ENCODE data around the gene RABL6. TPM values are rescaled to one million over a fixed set of nuclear protein-coding genes. Genes with fewer than 3 reads are reported as not detected.
A peak's percentile ranks its signal among the peaks of the same experiment; 100 is the strongest.

The RABL6 gene
- total RNA-seq, 6 experiments from 2014 or later, result 77.8 to 87.7 (median 84.0) TPM

- Mint-ChIP-seq H3K27ac (no peak overlapping the region), H3K4me1 (ENCODE audit: low read depth) (peaks cover 3% of the 10 kb centered on the region; the same call in 1 of the 2 replicates), H3K27me3 (ENCODE audit: insufficient read depth) (peaks cover 14% of the 10 kb centered on the region), H3K36me3 (ENCODE audit: low read depth) (peaks cover 9% of the 10 kb centered on the region), H3K9me3 (peaks cover 11% of the 10 kb centered on the region), H3K4me3 (no peak overlapping the region)
- DNase-seq, result no peak
- TF ChIP-seq CTCF (IDR thresholded peaks at IDR 0.05), result no peak
Observed at GRCh38 chr9:136771907-136772415, 35.8 kb upstream of the RABL6 start.

GRCh38 chr9:136773386-136774044, 34.2 kb upstream of the RABL6 start:
- Mint-ChIP-seq H3K36me3 (ENCODE audit: low read depth) (peaks cover 9% of the 10 kb centered on the region), H3K27me3 (ENCODE audit: insufficient read depth) (peaks cover 25% of the 10 kb centered on the region), H3K9me3 (peaks cover 11% of the 10 kb centered on the region), H3K4me3 (no peak overlapping the region), H3K4me1 (ENCODE audit: low read depth) (peaks cover 6% of the 10 kb centered on the region; the same call in 1 of the 2 replicates), H3K27ac (no peak overlapping the region)
- no peak for DNase-seq
- no peak for TF ChIP-seq CTCF (IDR thresholded peaks at IDR 0.05)

GRCh38 chr9:136774416-136775045, 33.2 kb upstream of the RABL6 start:
- H3K36me3 Mint-ChIP-seq (ENCODE audit: low read depth), result peaks cover 15% of the 10 kb centered on the region

GRCh38 chr9:136775191-136775590, 32.6 kb upstream of the RABL6 start:
- no peak overlapping the region for H3K27ac Mint-ChIP-seq
- H3K4me3 Mint-ChIP-seq, result no peak overlapping the region
- peaks cover 42% of the 10 kb centered on the region for H3K27me3 Mint-ChIP-seq (ENCODE audit: insufficient read depth)
- H3K36me3 Mint-ChIP-seq (ENCODE audit: low read depth), result peaks cover 15% of the 10 kb centered on the region
- peaks cover 6% of the 10 kb centered on the region; the same call in 1 of the 2 replicates for H3K4me1 Mint-ChIP-seq (ENCODE audit: low read depth)
- peaks cover 16% of the 10 kb centered on the region for H3K9me3 Mint-ChIP-seq
- no peak for TF ChIP-seq CTCF (IDR thresholded peaks at IDR 0.05)
- DNase-seq, result no peak

More at GRCh38 chr9:136774416-136775045, 33.2 kb upstream of the RABL6 start:
- H3K4me3 Mint-ChIP-seq, result no peak overlapping the region
- TF ChIP-seq CTCF (IDR thresholded peaks at IDR 0.05), result no peak
- peaks cover 6% of the 10 kb centered on the region; the same call in 1 of the 2 replicates for H3K4me1 Mint-ChIP-seq (ENCODE audit: low read depth)
- peaks cover 36% of the 10 kb centered on the region for H3K27me3 Mint-ChIP-seq (ENCODE audit: insufficient read depth)
- no peak for DNase-seq
- H3K27ac Mint-ChIP-seq, result no peak overlapping the region
- peaks cover 16% of the 10 kb centered on the region for H3K9me3 Mint-ChIP-seq

- Mint-ChIP-seq H3K36me3 (ENCODE audit: low read depth) (peaks cover 15% of the 10 kb centered on the region), H3K4me1 (ENCODE audit: low read depth) (peaks cover 6% of the 10 kb centered on the region; the same call in 1 of the 2 replicates), H3K27ac (no peak overlapping the region), H3K9me3 (peaks cover 16% of the 10 kb centered on the region), H3K4me3 (peak overlapping the region; percentile 30; the same call in 1 of the 2 replicates), H3K27me3 (ENCODE audit: insufficient read depth) (peaks cover 44% of the 10 kb centered on the region)
- no peak for TF ChIP-seq CTCF (IDR thresholded peaks at IDR 0.05)
- no peak for DNase-seq
Observed at GRCh38 chr9:136776947-136777346, 30.8 kb upstream of the RABL6 start.
